Mesenteric fat pad (tissue), 1 donor: ENCODE measurements around the gene FBL. TPM values are rescaled to one million over a fixed set of nuclear protein-coding genes. Genes with fewer than 3 reads are reported as not detected.
A peak's percentile ranks its signal among the peaks of the same experiment; 100 is the strongest.

ENCODE experiments used
- DNase-seq: peaks from one replicate; pipeline ENCODE4 v3.0.0-alpha.2; 2020; ENCODE audit warnings: low spot score
- total RNA-seq: library from RNA; stranded (reverse); fragmentation: NEBNext Ultra II Directional; extraction: Animal tissue kit (Norgen Biotek cat#: 25700); gene quantifications from one replicate; pipeline ENCODE4 v1.2.1, GENCODE V29; 2021
- donor health status: DM: yes; HTN: yes; CAD: no.

The FBL gene
- total RNA-seq, 1 donor from 2014 or later: 121 TPM

- no peak for DNase-seq
These were observed 2.0 kb downstream of the FBL start for GRCh38 chr19:39843919-39844793.

DNA sequence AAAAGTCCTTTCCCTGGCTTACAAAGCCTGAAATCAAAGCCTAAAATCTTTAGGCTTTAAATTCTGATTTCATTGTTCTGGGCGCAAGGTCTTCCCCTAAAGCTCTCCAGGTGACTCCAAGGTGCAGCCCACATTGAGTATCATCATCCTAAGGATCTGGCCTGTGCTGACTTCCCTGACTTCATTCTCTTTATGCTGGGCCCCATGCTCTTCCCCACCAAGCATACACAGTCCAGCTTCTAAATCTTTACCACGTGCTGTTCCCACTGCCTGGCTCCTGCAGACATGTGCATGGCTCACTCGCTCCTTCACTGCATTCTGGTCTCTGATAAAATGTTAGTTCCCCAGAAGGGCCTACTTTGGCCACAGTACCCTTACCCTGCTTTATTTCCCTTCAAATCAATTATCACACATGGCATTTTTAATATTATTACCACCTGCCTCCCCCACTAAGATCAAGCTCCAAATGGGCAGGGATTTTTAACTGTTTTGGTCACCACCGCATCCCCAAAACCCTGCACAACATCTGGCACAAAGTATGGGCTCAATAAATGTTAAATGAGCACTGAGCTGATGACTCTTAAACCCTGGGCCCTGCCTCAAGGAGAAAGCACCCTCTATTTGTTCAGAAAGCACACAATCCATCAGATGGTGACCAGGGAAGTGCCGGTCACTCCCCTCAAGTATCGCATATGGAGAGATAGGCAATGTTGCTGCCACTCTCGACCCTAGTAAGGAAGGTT, 3.3 kb downstream of the FBL start:
- DNase-seq: no peak

GRCh38 chr19:39841041-39841440, 5.1 kb downstream of the FBL start:
- no peak for DNase-seq

DNA sequence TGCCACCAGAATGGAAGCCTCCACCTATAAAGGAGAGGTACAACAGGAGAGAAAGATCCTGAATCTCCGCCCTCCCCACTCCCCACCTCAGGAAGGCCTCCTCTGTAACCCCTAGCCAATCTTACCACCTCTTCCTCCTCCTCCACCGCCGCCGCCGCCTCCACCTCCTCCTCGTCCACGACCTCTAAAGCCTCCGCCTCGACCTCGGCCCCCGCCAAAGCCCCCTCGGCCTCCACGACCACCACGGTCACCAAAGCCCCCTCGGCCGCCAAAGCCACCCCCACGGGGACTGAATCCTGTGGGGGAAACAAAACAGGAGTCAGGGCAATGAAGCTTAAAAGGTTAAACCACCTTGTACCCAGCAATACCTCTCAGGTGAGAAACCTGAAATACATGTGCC, 5.7 kb downstream of the FBL start:
- peak; percentile 86 for DNase-seq

- peak; percentile 64 for DNase-seq
These were observed 6.4 kb downstream of the FBL start for GRCh38 chr19:39839678-39840327.

DNA sequence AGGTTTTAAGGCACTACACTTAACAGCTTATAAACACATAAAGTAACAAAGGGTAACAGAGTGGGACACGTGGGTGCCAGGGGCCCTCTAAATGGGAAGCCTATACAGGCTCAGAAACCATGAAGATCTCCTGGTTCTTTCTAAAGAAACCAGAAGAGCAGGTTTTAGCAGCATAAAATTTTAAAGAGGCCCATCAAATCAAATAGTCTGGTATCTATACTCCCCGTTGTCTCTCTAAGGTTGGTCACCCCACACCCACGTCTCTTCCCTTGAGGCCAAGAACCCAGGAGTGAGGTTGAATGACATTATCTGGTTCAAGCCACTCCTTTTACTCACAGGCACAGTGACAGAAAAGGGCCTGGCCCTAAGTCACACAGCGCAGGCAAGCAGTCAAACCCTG, 7.6 kb downstream of the FBL start:
- no peak for DNase-seq

GRCh38 chr19:39837978-39838377, 8.2 kb downstream of the FBL start:
- no peak for DNase-seq

GRCh38 chr19:39834287-39834841, 11.8 kb downstream of the FBL start:
- DNase-seq: no peak

DNA sequence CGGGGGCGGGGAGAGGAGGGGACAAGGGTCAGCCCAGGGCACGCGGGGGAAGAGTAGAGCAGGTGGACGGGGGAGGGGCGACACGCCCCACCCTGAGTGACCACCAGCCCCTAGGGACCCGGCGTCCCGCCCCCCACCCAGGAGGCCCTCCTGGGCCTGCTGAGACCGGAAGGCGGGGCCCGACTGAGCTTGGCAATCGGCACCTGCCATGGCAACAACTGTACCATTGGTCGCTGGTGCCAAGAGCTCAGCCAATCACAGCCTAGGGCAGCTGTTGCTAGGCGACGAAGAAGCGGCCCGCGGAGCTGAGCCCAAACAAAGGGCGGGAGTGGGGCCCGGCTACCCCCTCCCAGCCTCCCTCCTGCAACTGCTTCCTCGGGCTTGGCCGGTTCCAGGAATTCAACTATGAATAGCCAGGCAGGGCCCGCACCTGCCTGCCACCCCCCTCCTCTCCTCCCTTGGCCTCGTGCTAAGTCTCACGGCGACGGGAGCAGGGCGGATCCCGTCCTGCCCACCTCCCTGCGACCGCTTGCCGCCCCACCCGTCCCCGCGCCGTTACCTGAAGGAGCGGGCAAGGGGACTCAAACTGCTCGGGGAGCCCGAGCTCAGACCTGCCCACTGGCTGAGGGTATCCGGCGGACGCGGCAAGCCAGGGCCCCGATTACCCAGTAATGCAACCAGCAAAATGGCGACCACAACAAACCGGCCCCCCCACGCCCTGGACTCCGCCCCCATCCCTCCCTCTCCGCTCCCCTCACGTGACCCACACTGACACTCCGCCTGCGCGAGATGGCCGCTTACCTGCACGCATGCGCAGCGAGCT, 12.5 kb downstream of the FBL start, which contains the start of gene DYRK1B:
DYRK1B (minus strand) TSS at position 699 of the 823 bp plus-strand sequence. CDS start 2,295 bp downstream, outside the sequence.
- peak; percentile 99 for DNase-seq

DNA sequence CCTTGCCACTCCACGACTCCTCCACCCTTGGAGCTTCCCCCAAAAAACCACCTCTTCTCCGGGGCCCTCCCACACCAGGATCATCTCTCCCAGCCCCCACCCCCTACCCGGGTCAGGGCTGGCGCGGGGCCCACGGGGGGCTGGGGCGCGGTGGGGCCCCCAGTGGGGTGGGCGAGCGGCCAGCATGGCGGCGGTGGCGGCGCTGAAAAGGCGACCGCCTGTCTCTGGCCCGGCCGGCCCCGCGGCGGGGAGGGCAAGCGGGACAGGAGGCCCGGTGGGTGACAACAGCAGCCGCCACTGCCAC, 13.1 kb downstream of the FBL start:
- DNase-seq: no peak

DNA sequence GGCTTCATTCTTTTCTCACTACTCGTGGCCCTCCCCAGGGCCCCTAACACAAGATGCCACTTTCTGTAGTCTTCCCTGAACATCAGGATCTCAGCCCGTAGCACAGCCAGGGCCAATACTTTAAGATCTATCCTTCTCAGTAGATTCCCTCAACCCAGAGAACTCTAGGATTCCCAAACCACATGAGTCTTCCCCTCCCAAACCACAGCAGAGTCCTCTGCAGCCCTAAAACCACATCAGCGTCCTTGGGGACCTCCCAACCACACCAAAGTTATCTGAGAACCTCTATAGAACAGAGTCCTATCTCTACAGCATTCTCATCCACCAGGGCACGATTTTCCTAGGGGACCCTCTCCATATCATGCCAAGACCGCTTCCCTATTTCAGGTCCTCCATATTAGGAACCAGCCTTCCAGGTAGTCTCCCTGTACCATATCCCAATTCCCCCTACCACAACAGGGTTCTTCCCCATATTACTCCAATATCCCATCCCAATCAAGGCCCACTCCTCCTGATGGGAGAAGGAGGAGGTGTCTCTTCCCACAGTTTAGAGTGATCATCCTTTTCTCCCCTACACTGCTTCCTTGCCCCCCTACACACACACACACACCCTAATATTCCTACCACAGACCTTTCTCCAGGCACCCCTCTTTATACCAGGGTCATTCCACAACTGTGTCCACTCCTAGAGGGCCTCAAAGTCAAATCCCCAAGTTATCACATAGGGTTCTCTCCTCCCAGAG, 13.7 kb downstream of the FBL start:
- no peak for DNase-seq

DNA sequence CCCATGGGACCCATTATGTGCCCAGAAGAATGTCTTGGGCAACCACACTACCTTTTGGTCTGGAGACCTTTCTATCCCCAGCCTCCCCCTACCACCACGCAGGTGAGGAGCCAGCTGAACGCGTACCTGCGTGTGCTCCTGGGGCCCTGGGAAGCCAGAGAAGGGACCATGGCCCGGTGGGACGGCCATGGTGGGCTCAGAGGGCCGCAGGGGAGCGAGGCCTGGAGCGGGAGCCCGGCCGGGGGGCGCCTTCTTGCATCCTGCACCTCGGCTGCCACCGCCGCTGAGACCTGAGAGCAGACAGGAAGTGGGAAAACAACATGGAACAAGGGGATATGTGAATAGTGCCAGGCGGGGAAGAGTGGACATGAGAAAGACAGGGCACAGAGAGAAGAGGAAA, 14.5 kb downstream of the FBL start:
- peak; percentile 71 for DNase-seq

GRCh38 chr19:39830847-39831246, 15.3 kb downstream of the FBL start:
- DNase-seq: no peak

- DNase-seq: peak; percentile 84
These were observed 15.8 kb downstream of the FBL start for GRCh38 chr19:39830406-39830805.

DNA sequence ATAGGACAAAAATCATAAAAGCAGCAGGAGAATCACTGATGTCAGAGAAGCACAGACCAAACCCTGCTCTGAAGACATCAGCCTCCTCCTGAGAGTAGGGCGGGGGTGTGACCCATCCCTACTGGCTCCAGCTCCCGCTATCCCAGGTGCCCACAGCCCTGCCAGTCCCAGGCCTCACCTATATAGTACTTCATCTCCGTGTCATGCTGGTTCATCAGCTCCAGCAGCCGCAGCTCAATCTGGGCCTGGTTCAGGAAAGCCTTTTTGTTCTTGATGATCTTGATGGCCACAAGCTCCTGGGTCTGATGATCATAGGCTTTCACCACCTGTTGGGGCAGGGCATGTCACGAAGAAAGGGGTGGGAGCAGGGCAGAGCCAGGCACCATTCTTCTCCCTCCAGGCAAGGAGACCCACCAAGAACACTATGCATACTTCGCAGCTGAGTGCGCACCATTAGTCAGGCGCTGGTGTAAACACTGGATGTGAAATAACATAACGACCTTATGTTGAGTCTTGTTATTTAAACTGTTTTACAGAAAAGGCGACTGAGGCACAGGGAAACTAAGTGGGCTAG, 16.4 kb downstream of the FBL start:
- DNase-seq: peak; percentile 43

DNA sequence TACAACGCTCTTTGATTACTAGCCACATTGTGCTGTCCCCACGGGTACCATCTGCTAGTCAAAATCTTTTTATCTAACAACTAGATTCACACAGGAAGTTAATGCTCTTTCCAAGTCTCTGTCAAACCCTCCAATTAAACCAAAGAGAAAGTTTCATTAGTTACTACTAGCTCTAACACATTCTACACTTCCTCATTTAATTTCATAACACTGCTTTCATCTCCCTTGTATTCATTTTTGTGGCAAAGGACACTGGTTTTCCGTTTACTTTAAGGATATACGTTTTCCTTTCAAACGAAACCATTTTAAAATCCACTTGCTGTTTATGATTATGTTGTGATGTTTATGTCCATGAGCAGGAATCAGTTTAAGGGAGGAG, 17.5 kb downstream of the FBL start:
- no peak for DNase-seq

DNA sequence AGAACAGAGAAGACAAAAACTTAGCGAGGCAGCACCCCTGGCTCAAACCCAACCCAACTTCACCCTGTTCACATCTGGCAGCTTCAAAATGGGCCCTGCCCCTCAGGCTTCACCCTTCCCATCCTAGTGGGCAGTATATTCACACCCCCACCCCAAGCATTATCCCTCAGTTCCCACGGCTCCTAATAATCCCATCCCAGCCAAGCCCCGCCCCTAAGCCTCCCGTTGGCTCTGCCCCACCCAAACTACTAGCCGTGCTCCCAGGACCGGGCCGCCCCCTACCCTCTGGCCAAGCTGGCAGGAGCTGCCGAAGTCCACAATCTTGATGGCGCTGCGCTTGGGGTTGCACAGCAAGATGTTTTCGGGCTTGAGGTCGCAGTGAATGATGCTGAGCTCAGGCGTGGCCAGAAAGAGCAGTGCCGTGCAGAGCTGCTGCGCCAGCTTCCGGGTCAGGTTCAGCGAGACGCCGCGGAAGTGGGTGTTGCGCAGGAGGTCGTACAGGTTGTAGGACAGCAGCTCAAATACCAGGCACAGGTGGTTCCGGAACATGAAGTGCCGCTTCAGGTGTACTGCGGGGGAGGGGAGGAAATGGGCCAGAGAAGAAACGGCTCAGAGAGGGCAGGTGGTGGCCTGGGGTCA, 18.0 kb downstream of the FBL start:
- DNase-seq: peak; percentile 71

DNA sequence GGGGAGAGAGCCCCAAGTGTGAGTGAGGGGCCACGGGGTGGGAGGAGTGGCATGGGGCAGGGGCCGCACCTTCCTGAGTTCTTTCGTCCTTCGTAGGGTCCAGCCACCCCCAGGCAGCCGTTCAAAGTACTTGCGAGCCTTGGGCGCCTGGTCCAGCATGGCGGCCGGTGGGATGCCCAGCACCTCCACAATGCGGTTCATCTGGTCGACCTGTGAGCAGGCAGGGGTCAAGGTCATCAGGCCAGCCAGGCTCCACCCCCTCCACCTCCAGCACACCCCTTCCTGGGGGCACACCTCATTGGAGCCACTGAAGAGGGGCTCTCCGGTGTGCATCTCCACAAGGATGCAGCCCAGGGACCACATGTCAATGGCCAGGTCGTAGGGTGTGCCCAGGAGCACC, 19.0 kb downstream of the FBL start:
- peak; percentile 76 for DNase-seq

- peak; percentile 78 for DNase-seq
These were observed 19.8 kb downstream of the FBL start for GRCh38 chr19:39826311-39826945.
